ENCODE measurements around the gene RFK.
A peak's percentile ranks its signal among the peaks of the same experiment; 100 is the strongest.

RFK gene

DNA sequence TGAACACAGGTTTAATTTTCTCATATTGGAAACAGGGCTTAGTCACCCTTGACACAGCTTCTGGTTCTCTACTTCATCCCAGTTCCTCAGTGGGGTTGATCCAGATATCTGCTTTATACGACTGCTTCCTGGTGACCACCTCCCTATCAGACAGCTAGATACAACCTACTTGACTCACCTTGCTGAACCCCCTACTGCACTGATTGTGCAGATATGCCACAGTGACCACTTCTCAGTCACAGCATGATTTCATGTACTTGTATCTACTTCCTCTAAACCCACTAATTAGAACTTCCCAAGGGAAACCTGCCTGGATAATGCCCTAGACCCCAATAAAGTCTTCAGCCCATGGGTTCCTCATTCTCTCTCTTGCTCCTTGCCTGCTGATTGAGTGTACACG lies 18.4 kb upstream of the RFK start:
- no peak for DNase-seq (ENCODE audit: low read depth)

- no peak for DNase-seq (ENCODE audit: low read depth)
Observed at GRCh38 chr9:76405868-76406267, 11.6 kb upstream of the RFK start.

GRCh38 chr9:76405340-76405739 lies 11.1 kb upstream of the RFK start:
- DNase-seq (ENCODE audit: low read depth) = no peak

- DNase-seq (ENCODE audit: low read depth) = no peak
Observed at GRCh38 chr9:76404401-76404800, 10.2 kb upstream of the RFK start.

- no peak for DNase-seq (ENCODE audit: low read depth)
Observed at GRCh38 chr9:76403352-76403751, 9.1 kb upstream of the RFK start.

DNA sequence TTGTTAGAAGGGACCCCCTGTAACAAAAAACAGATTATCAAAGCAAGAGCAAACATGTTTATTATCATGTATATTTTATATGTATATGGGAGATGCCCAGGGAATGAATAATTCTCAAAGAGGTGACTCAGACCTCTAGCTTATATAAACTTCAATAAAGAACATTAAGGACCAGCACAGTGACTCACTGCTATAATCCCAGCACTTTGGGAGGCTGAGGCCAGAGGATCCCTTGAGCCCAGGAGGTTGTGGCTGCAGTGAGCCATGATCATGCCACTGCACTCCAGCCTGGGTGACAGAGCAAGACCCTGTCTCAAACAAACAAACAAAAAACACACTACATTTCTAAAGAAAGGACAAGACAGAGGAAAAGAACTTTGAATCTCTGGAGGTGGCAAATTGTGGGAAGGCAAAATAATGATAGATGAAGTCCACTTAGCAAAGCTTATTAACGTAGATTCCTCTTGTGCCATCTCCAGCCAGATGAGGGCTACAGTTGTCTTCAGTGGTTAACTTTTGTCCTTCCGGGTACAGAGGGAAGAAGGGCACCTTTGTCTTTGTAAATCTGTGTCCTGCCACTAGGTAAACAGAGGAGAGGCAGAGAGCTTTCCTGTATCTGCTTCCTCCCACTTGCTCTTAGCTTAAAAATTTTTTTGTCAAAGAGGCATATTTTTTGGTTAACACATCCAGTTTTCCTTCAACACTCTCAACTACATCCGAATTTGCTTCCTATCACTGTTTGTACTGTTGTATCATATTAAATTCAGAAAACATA lies 7.5 kb upstream of the RFK start:
- no peak for DNase-seq (ENCODE audit: low read depth)

DNA sequence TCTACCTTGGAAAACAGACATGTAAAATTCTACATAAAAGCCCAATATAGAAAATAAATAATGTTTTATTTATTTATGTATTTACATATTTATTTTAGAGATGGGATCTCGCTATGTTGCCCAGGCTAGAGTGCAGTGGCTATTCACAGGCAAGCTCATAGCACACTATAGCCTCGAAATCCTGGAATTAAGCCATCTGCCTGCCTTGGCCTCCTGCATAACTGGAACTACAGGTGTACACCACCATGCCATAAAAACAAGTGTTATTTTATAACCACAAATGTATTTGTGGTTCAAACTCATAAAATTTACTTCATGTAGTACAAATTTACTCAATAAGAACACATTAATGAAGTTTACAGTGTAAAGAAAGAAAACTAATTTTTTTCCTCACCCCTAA lies 7.0 kb upstream of the RFK start:
- no peak for DNase-seq (ENCODE audit: low read depth)

DNA sequence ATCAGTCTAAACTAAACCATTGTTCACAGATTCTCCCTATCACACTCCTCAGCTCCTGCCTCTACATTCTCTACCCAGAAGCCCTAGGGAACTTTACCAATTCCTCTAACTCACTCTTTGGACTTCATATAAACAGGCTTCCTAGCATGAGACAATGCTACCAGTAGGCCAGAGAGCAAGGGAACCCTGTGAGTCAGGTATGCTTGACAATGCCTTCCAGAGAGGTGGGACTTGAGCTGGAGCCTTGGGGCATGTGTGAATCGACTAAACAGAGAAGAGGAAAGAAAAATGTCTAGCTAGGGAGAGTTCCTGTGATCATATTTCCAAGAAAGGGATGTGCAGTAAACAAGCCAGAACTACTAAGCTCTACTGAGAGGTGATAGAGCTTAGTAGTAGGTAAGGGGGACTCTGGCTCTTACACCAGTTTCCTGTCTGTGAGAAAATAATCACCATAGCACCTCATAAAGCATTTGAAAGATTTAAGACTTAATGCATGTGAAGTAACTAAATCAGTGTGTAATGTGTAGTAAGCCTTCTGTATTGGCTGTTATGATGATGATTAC lies 6.4 kb upstream of the RFK start:
- DNase-seq (ENCODE audit: low read depth) = no peak

DNA sequence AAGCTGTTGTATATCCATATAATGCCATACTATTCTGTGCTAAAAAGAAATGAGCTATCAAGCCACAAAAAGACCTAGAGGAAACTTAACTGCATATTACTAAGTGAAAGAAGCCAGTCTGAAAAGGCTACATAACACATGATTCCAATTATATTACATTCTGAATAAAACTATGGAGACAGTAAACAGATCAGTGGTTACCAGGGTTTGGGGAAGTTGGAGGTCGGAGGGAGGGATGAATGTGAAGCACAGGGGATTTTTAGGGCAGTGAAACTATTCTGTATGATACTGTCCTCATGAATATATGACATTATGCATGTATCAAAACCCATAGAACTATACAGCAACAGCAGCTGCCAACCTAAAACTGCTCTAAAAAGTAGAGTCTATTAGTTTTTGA lies 5.6 kb upstream of the RFK start:
- no peak for DNase-seq (ENCODE audit: low read depth)

- DNase-seq (ENCODE audit: low read depth) = no peak
Observed at GRCh38 chr9:76396597-76396996, 2.4 kb upstream of the RFK start.

GRCh38 chr9:76396144-76396543 lies 1.9 kb upstream of the RFK start:
- DNase-seq (ENCODE audit: low read depth) = no peak

- DNase-seq (ENCODE audit: low read depth) = no peak
Observed at GRCh38 chr9:76395381-76395780, 1.2 kb upstream of the RFK start.

DNA sequence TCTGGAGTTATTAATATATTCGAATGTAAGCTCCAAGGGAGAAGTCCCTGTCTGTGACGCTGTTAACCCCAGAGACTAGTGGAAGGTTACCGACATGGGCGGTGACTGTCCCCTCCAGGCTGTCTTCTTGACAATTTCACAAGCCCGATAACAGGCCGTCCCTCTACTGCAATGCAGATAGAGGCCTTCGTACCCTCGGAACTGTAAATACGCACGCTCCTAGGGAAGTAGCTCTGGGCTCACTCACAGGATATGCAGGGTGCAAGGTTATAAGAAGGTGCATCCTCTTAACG lies 680 bp upstream of the RFK start:
- DNase-seq (ENCODE audit: low read depth) = peak; percentile 21

- DNase-seq (ENCODE audit: low read depth) = no peak
Observed at GRCh38 chr9:76390656-76391055, 3.6 kb downstream of the RFK start.

GRCh38 chr9:76379494-76379893 lies 14.7 kb downstream of the RFK start:
- no peak for DNase-seq (ENCODE audit: low read depth)

GRCh38 chr9:76378367-76379073 lies 15.7 kb downstream of the RFK start:
- DNase-seq (ENCODE audit: low read depth) = no peak

GRCh38 chr9:76377791-76378190 lies 16.4 kb downstream of the RFK start:
- DNase-seq (ENCODE audit: low read depth) = no peak

DNA sequence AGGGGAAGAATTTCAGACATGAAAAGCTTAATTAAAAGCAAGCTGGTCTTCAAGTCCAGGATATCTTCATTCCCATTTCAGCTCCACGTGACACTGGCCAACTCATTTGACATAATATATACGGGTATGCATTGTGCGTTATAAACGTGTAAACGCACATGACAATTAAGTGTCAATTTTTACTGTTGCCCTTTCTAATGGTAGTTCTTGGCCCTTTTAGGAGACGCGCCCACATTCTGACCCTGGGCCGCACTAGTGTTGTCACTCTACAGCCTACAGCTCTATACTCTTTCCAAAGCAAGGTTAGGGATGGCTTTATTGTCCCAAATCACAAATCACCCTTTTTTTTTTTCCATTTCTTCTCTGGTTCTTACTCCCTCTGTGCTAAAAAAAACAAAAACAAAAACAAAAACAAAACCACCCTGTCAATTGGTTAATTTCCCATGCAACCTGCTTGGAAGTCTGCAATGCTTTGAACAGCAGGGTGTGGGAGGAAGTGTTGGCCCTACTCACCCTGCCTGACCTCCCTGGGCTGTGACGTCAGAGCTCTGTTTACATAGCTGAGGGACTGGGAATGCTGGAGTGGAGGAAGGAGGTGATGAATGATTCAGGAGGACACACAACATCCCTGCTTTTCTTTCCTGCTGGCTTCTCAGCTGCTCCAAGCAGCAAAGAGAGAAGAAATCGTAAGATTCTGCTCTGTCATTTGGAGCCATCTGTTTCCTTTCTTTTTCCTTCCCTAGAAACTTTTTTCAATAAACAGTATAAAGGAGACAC lies 19.3 kb downstream of the RFK start:
- no peak for DNase-seq (ENCODE audit: low read depth)

DNA sequence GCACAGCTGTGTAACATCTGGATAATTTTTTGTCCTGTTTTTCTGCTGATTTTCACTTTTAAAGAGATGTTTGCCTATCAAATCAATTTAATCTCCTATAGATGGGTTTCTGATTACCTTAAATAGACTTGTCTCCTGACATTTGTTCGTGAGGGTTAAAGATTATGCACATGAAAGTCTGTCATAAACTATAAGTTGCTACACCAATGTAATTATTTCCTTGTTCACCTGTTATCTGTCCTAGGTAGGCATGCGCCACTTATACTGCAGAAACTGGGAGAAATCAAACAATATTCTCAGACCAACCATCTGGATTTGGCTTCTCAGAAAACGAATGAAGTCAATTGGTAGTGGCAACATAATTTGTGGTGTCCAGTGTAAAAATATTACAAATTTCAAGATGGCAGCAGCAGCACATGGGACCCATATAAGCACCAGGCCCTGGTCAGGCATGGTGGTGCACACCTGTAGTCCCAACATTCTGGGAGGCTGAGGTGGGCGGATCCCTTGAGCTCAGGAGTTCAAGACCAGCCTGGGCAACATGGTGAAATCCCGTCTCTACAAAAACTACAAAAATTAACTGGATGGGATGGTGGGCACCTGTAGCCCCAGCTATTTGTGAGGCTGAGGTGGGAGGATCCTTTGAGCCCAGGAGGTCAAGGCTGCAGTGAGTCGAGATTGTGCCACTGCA lies 20.3 kb downstream of the RFK start:
- no peak for DNase-seq (ENCODE audit: low read depth)

- DNase-seq (ENCODE audit: low read depth) = no peak
Observed at GRCh38 chr9:76373173-76373783, 20.9 kb downstream of the RFK start.

DNA sequence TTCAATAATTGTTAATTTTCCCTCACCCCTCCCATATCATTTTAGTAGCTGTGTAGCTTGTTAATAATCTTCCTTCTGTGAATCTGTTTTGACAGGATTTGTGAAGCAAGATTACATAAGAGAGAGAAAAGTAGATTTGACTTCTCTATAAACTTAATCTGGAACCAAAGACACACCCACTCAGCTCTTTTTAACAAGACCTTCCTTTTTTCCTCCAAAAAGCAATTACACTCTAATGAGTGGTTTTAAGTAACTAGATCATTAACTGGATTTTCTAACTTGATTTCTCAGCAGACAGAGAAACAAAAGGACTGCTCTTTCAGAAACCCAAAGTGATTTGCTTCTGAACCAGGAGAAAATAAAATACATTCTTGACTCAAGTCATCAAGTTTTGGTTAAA lies 21.9 kb downstream of the RFK start:
- DNase-seq (ENCODE audit: low read depth) = no peak

DNA sequence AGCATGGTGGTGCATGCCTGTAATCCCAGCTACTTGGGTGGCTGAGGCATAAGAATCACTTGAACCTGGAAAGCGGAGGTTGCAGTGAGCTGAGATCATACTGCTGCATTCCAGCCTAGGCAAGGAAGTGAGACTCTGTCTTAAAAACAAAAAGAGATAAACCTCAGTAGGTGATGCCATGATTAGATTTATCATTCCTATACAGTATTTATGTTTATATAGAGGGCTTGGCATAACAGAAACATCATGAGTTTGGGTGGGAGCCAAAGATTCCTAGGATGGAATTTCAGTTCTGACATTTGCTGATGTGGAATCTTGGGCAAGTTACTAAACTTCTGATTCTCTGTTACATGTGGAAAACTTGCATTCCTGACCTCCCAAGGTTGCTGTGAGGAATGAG lies 22.3 kb downstream of the RFK start:
- DNase-seq (ENCODE audit: low read depth) = no peak

Data from activated gamma-delta T cell treated with anti-CD3 and anti-CD28 coated beads, Interleukin-2, amount 50 U/mL, for 16 hours (primary cell).